ENCODE measurements around the gene CFAP410.

The CFAP410 gene

DNA sequence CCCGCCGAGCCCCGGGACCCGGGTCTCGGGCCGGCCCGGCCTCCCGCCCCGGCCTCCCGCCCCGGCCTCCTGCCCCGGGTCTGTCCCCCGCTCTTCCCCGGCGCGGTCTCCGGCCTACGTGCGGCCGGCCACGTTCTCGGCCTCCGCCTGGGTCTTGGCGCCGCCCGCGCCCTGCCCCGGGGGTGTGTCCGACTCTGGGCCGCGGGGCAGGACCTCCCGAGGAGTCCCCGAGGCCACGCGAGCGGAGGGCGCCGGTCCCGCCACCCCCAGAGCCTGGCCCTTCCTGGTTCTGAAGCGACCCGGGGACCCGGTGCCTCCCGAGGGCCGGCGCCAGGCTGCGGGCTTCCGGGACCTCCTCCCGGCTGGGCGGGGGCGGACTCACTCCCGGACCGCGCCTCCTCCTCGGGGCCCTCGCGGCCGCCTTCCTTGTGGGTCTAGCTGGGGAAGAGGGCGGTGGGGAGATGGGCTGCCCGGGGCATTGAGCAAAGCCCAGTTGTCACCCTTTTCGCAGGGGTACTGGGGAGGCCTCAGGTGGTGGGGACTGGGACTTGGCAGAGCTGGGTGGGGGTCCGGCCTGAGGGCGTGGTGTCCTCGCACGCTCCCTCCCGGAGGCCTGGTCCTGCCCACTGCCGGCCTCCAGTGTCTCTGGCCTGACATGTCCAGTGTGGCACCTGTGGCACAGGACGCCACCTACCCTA, 38.8 kb downstream of the CFAP410 start:
- DNase-seq (ENCODE audit: low read depth, low spot score) = no peak

GRCh38 chr21:44299458-44300261, 39.5 kb downstream of the CFAP410 start, which contains the start of gene PFKL:
Gene PFKL, plus strand, starts transcription at chr21:44300053. Its CDS starts 53 bp downstream, at chr21:44300106.
- no peak for DNase-seq (ENCODE audit: low read depth, low spot score)

DNA sequence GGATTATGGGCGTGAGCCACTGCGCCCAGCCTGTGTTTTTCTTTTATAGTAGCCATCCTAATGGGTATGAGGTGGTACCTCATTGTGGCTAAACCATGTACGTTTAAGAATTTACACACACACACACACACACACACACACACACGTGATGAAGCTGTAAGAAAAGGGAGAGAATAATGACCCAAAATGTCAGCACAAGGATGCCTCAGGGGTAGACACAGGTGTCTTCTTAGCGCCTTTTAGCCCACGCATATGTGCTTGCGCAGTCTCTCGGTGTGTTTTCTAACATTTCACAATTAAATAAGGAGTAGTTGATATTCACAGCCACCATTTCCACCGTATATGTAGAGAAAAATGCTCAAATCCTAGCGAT, 40.1 kb downstream of the CFAP410 start:
- no peak for DNase-seq (ENCODE audit: low read depth, low spot score)

DNA sequence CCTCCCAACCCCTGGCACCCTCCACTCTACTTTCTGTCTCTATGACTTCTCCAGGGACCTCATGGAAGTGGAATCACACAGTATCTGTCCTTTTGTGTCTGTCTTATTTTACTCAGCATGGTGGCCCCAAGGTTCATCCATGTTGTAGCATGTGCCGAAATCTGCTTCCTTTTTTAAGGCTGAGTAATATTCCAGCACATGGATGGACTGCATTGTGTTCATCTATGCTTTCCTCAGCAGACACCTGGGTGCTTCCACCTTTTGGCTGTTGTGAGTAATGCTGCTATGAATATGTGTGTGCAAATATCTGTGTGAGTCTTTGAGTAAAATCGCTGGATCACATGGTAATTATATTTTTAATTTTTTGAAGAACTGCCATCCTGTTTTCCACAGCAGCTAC, 40.9 kb downstream of the CFAP410 start:
- DNase-seq (ENCODE audit: low read depth, low spot score) = no peak

DNA sequence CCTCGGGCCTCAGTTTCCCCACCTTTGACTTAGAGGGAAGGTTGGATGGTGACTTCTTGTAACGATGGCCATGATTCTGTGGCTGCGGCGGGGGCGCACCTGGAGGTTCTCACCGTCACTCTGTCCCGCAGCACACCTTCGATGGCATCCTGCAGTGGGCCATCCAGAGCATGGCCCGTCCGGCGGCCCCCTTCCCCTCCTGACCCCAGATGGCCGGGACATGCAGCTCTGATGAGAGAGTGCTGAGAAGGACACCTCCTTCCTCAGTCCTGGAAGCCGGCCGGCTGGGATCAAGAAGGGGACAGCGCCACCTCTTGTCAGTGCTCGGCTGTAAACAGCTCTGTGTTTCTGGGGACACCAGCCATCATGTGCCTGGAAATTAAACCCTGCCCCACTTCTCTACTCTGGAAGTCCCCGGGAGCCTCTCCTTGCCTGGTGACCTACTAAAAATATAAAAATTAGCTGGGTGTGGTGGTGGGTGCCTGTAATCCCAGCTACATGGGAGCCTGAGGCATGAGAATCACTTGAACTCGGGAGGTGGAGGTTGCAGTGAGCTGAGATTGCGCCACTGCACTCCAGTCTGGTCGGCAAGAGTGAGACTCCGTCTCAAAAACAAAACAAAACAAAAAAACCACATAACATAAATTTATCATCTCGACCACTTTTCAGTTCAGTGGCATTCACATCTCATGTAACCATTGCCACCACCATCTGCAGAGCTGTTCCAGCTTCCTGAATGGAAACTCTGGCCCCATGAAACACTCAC, 41.5 kb downstream of the CFAP410 start:
- DNase-seq (ENCODE audit: low read depth, low spot score) = peak; percentile 42

GRCh38 chr21:44296916-44297315, 42.3 kb downstream of the CFAP410 start:
- DNase-seq (ENCODE audit: low read depth, low spot score) = no peak

DNA sequence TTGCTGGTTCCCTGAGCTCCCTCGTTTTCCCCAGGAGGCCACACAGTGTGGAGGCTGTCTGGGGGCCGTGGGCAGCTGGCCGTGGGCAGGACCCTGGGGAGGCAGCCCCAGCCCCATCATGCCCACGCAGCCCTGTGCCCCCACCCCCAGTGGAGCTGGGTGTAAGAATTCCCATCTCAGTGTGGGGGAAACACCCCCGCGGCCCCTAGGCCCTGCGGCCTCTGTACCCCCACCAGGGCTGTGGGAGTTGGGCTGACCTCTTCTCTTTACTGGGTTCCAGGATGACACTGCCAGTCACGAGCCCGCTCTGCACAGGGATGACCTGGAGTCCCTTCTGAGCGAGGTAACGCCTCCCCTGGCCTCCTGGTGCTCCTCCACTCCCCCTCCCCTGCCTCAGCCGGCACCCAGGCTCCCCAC, 43.1 kb downstream of the CFAP410 start:
- no peak for DNase-seq (ENCODE audit: low read depth, low spot score)

DNA sequence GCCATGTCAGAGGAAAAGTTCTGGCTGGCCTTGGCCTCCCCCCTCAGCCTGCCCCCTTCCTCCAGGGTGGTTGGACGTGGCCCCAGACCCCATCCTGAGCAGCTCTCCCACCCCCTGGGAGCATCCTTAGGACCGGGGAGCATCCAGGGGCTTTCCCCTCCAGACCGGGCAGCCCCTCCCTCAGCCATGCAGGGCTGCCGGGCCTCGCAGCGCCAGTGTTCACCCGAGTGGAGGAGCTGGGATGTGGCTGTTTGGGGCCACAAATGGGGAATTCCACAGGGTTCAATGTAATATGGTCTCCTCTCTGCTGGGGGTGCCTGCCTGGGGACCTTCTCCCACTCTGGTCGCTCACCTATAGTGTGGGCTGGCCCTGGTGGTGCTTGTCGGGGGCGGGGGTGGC, 43.5 kb downstream of the CFAP410 start:
- DNase-seq (ENCODE audit: low read depth, low spot score) = no peak

- no peak for DNase-seq (ENCODE audit: low read depth, low spot score)
These were observed 44.0 kb downstream of the CFAP410 start for GRCh38 chr21:44295163-44295573.

DNA sequence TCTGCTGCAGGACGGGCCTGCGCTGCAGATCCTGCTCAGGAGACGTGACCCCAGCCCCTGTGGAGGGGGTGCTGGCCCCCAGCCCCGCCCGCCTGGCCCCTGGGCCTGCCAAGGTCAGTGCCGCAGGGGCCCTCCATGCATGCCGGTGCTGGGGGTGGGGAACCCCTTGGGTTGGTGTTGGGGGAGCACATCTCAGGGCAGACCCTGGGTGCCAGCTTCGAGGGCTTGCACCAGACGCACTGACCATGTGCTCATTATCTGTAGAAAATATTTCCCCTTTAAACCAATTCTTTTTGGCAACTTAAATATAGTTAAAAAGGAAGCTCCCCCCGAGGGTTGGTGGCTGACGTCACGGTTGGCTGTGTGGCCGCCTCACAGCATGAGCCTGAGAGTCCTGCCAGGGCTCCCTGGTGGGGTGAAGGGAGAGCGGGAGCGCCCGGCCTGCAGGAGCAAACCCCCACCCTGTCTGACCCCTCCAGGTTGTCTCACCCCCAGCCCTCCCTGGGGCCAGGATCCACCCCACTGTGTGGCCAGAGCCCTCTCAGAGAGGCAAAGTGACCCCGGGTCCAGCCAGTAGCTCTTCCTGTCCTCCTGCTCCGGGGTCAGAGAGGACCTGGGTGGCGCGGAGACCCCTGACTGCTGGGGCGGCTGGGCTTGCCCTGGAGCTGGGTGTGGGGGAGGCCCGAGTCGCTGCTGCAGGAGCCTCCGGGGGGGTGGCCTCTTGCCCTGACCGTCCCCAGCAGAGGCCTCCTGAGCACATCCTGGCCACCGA, 44.6 kb downstream of the CFAP410 start:
- no peak for DNase-seq (ENCODE audit: low read depth, low spot score)

GRCh38 chr21:44293551-44294231, 45.5 kb downstream of the CFAP410 start:
- no peak for DNase-seq (ENCODE audit: low read depth, low spot score)

DNA sequence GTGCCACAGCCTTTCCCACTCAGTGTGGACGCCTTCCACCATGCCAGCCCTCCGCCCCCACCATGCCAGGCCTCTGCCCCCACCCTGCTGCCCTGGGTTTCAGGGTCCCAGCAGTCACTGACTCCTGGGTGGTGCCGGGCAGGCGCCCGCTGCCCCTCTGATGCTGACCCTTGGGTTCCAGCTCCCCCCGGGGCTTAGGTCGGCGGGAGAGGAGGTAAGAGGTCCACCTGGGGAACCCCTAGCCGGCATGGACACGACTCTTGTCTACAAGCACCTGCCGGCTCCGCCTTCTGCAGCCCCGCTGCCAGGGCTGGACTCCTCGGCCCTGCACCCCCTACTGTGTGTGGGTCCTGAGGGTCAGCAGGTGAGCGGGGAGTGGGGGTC, 46.4 kb downstream of the CFAP410 start:
- DNase-seq (ENCODE audit: low read depth, low spot score) = no peak

DNA sequence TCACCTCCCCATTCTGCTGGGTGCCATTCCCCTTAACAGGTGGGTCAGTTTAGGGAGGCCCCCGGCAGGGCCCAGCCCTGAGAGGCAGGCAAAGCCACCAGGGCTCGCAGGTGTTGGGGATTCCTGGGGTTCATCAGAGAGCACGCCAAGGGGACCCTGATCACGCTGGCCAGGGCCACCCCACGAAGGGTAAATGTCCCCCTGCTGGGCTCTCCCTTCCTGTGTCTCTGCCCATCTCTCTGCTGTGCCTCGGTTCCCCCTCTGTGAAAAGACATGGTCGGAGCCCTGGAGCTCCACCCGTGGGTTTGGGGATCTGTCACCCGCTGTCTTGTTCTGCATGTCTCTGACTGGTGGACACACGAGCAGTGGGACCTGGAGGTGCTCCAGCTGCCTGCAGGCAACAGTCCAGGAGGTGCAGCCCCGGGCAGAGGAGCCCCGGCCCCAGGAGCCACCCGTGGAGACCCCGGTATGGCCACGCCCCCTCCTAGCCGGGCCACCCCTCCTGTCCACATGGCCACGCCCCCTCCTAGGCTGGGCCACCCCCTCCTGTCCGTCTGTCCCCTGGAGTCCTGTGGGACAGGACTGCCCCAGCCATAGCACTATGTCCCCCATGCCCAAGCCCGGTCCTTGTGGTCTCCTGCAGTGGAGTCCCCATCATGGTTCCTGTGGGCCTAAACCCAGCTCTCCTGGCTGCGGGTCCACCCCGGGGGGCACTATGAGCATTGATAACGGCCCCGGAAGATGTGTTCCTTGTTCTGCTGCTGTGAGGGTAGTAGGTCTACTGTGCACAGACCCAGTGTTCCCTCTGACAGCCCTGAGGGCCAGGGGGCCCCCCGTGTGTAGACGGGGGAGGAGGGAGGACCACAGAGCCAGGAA, 47.0 kb downstream of the CFAP410 start:
- DNase-seq (ENCODE audit: low read depth, low spot score) = no peak

DNA sequence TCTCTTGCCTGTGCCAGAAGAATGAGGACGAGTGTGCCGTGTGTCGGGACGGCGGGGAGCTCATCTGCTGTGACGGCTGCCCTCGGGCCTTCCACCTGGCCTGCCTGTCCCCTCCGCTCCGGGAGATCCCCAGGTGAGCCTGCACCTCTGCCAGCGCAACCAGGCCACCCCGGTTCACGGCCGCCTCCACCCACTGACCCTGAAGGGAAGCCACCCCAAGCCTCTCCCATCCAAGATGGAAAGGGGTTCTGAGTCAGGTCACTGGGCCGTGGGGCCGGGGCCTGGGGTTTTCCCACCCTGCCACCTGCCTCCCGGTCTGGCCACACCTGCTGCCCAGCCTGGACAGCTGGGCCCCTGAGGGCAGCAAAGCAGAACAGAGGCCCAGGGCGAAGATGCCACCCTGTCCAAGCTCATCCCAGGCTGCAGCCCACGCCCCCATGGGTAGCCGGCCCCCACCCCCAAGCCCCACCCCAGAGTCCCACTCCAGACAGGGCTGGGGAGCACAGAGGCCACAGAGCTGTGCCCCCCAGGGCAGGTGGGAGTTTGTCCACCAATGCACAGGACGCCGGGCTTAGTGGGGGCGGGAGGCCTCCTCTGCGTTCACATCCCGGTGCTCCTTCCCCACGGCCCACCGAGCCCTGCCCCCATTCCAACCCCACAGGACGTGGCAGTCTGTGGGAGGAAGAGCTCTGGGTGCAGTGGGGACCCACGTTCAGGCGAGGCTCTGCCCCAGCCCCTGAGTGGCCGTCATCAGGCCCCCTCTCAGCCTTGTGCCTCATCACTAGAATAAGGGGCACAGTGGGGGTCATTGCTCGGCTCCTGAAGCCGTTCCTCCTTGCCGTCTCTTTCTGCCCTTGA, 47.9 kb downstream of the CFAP410 start:
- no peak for DNase-seq (ENCODE audit: low read depth, low spot score)

DNA sequence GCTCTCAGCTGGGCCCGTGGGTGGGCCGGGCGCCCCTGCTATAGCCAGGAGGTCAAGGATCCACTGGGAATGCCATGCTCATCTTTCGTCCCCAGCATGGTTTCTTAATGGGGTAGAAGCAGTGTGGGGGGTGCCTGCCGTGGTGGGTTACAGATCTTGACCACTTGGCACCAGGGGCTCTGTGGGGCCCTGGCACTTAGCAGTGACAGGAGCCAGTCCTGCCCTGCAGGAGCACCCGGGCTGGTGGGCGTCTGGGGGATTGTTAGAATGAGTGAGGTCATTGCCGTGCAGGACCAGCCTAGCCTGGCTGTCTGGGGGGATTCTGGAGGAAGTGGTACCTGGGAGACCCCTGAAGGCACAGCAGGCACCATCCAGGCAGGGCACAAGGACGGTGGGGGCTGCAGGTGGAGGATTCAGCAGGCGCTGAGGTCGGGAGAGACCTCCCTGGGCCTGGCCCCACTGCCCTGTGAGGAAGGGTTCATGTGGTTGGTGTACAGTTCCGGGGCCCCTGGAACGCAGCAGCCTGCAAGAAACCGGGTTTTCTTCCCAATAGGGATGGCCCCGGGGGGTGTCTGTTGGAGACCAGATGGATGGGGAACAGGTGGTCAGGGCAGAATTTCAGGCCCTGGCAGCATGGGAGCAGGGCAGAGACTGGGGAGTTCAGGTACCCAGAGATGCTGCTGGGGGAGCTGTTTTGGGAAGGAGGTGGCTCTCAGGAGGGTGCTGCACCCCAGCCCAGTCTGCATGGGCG, 48.7 kb downstream of the CFAP410 start:
- no peak for DNase-seq (ENCODE audit: low read depth, low spot score)

GRCh38 chr21:44289381-44290010, 49.7 kb downstream of the CFAP410 start:
- DNase-seq (ENCODE audit: low read depth, low spot score) = no peak

- DNase-seq (ENCODE audit: low read depth, low spot score) = no peak
These were observed 50.7 kb downstream of the CFAP410 start for GRCh38 chr21:44288251-44289110.
